Kasumi-1 (cell line): ENCODE data around the gene SZRD1.

Experiments used
- DNase-seq, 2 experiments: peaks; one replicate each; lab custom pipeline; 2025; lab: John Stamatoyannopoulos, UW

The SZRD1 gene

DNA sequence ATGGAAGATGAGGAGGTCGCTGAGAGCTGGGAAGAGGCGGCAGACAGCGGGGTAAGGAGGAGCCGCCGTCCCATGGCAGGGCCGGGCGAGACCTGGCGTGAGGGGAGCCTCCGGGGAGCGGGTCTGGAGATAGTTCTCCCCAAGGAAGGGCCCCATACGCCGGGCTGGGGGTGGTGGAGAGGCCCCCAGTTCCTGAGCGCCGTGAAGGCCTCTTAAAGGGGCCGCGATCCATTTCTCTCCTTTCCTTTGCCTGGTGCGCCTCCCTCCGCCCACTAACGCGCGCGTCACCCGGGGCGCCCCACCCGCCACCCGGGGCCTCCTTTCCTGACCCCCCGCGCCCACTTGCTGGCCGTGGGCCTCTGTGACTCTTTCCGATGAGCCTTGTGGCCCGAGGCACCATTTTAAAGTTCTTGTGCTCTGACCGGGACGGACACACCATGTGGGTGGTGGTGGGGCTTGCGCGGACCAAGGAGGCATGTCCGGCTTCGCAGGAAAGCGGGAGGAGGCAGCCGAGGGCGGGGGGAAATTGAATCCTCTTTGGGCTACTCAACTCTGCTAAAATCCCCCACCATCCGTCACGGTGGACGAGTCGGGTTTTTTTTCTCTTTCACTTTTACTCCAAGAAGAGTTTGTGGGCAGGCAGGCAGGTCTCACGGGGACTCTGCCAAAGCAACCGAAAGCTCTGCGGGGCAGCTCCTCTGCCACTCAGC, 371 bp downstream of the SZRD1 start:
- DNase-seq: peak; percentile 81 to 84

DNA sequence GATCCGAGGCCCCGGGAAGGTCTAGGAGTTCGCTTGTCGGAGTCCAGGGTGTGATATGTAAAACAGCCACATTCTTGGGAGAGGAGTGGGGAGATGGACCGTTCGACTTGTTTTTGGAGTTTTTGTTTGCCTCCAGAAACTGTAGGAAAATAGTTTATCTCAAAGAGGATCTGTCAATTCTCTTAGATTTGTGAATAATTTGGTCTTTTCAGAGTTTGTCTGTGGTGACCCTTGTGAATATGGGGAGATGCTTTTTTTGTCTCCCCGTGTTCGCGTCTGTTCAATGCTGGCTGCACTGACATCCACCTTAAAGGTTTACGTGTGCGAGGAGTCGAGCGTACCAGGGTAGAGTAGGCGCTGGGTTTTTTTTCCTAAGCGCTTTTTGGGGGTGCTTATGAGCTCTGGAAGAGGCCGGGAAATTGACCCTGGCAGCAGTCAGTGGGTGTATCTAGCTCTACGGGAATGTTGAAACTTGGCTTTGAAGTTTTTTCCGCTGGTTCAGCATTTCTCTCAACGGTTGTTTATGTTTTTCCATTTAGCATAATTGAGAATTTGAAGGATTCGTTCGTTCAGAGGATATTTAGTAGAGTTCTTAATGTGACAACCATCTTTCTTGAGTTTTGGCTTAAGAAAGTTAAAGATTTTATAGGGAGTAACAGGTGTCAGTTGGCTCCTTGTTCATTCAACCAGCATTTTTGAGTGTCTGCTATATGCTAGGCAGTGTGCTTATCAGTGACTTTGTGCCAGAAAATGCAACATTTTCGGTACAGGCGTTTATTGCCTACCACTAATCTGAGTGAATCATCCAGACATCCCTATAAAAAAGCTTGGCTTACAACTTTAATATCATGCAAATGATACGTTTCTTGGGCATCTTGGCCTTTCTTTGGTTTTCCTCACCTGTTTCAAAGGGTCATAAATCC, 1.2 kb downstream of the SZRD1 start:
- peak; percentile 23 to 40 for DNase-seq

DNA sequence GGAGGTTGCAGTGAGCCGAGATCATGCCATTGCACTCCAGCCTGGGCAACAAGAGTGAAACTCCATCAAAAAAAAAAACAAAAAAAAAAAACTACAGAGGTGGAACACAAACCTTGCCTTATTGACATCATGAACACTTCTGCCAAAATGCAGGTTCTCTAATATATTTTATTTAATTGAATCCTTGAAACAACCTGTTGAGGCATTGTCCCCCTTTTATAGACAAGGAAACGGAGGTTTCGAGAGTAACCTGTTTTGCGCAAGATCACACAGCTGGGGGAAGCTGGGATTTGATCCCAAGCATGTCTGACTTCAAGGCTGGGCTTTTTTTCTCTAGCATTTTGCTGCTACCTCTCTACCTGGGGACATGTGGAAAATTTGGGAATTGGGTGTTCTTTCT, 2.8 kb downstream of the SZRD1 start:
- no peak for DNase-seq

DNA sequence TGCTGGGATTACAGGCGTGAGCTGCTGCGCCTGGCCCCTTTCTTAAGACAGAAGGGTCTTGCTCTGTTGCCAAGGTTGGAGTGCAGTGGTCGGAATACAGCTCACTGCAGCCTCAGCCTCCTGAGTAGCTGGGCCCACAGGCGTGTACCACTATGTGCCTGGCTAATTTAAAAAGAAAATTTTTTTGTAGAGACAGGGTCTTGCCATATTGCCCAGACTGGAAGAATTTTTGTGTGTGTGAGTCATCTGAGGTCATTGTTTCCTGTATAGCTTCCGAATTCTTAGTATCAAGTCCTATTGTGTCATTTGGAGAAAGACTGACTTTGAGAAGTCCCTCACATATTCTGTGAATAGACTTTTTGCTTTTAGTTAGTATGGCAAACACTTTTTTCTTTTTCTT, 4.7 kb downstream of the SZRD1 start:
- peak; percentile 57 to 82 for DNase-seq

DNA sequence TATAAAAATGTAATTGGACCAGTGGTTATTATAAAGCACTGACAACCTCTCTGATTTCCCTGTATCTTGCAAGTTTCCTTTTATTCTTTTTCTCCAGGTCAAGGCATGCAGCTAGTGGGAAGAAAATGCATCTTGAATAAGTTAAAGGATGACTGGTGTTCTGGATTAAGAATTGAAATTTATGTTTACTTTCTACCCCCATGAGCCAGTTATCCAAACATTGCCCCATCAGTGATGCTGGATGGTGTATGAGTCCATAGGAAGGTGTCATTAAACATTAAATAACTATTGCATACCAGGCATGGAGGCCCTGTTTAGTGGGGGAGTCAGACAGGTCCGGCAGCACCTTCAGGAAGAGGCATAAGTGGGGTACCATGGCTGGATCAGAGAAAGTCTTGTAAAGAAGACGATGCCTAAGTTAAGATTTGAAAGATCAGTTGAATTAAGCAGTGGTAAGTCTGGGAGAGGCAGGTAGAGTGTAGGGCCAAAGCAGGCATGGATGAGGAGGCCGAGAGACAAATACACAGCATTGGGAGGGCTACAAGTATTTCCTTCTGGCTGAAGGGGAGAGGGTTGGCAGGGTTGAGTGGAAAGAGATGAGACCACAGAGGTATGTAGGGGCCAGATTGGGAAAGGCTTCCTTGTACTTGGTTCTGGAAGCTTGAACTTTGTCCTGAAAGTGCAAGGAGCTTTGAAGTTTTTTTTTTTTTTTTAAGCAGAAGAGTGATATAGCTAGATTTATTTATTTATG, 5.7 kb downstream of the SZRD1 start:
- no peak for DNase-seq

DNA sequence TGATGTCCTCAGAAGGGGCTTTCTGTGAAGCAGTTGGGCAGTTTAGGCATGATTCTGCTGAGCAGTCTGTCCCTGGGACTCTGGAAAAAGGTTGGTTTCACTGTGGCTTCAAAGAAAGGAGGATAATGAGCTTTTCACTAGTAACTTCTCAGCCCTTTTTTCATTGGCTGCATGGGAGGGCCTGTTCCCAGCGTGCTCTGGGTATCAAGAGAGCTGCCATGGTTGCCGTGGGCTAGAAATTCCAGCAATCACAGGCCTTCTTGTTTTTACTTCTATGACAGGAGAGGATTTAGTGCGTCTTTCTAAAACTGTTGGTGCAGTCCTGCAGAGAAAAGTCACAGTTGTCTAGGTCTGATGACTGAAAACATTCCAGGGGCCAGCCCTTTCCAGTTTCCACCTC, 7.2 kb downstream of the SZRD1 start:
- no peak for DNase-seq

DNA sequence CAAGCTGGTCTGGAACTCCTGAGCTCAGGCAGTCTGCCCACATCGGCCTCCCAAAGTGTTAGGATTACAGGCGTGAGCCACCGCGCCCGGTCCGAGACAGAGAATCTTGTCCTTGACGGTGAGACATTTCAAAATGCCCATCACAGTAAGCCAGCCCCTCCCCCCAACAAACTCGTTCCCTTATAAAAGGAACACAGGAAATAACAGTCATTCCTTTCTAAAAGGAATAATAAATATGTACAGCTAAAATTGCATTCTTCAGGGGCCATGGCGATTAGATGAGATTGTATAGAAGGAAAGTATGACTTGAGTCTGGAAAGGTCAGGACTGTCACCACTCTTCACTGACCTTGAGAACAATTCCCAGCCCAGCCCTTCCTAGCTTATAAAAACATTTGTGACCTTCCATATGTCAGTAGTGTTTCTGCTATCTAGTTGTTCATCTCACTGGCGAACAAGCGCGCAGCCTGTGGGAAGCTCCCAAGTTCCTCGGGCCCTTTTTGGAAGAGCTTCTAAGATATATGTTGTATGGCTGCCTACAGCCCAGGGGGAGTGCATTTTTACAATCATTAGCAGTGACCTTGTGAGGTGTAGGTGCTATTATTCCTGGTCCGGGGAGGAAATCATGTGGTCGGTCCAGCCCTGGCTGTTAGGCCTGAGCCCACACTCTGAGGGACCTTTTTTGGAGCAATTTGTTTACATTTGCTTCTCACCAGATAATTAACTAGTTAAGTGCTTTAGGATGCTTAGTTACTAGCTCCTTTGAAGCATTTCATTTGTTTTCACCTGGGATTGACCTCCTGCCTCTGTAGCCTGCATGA, 8.7 kb downstream of the SZRD1 start:
- DNase-seq: no peak

DNA sequence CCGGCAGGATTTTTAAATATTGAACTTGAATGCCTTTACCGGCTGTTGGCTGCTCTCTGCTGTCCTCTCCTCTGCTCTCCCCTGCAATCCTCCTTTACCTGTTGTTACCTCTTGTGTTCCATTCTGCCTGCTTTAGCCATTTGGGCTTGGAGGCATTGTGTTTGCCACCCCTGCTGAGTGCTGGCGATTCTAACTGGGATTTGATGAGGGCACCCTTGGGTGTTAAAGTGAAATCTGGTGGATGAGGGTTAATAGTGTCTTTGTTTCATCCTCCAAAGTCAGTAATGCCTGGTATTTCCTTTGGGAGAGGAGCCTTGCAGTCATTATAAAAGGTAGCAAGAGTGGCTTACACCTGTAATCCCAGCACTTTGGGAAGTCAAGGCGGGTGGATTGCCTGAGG, 9.9 kb downstream of the SZRD1 start:
- DNase-seq: no peak

DNA sequence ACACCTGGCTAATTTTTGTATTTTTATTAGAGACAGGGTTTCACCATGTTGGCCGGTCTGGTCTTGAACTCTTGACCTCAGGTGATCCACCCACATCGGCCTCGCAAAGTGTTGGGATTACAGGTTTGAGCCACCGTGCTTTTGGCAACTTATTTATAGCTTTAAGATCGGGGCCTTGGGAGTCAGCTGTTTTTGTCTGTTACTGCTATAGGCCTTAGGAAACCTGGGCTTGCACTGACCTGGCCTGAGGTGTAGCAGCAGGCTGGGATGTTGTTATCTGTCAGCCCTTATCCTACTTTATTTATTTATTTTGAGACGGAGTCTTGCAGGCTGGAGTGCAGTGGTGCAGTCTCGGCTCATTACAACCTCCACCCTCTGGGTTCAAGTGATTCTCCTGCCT, 11.4 kb downstream of the SZRD1 start:
- DNase-seq: no peak

DNA sequence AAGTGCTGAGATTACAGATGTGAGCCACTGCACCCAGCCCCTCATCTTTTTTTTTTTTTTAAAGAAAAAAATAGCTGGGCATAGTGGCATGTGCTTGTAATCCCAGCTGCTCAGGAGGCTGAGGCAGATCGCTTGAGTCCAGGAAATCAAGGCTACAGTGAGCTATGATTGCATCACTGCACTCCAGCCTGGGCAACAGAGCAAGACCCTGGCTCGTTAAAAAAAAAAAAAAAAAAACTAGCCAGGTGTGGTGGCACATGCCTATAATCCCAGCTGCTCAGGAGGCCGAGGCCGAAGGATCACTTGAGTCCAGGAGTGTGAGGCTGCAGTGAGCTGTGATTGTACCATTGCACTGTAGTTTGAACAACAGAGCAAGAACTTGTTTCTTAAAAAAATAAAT, 13.8 kb downstream of the SZRD1 start:
- DNase-seq: no peak

DNA sequence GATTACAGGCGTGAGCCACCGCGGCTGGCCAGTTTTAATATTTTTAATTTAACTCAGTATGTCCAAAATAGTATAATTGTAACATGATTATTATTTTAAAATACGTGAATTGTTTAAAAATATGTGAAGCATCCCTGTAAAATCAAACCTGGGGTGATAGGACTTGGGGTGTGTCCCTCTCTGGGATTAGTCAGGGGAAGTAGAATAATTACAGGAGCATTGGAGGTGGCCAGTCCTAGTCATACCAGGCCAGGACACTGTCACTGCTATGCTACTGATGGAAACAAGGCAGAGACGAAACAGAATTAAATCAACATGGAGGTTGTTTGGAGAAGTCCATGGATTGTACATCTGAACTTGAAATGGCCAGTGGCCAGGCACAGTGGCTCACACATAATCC, 16.8 kb downstream of the SZRD1 start:
- DNase-seq: no peak

DNA sequence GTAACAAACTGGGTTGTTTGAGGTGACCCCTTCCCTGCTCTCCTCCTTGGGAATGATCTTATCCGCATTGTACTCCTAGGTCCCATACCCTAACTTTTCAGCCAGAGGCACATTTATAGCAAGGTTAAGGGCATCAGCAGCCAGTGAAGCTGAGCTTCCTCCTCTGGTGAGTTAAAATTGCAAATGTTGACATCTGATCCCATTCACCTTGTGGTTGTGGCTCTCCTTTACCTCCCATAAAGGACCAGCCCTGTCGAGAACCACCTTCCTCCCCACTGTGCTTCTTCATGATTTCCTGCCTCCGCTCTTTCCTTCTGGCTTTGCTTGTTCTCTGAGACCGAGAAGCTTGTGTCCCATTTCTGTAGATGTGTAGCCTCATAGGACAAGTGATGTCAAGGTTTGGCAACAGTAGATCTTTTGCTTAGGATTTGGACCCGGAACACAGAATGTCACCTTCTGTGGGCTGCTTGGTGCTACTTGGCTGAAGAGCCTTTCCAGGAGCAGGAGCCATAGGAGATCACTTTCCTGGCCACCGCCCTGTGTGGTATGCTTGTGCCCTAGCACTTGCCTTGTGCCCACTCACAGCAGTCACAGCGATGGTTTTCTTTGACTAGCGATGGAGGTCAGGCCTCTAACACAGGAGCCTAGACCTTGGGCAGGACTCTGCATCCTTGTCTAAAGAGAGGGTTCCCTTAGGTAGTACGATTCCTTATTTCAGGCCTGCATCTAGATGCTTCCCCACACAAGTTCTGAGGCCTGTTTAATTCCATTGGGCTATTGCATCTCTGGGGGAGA, 18.8 kb downstream of the SZRD1 start:
- DNase-seq: no peak

DNA sequence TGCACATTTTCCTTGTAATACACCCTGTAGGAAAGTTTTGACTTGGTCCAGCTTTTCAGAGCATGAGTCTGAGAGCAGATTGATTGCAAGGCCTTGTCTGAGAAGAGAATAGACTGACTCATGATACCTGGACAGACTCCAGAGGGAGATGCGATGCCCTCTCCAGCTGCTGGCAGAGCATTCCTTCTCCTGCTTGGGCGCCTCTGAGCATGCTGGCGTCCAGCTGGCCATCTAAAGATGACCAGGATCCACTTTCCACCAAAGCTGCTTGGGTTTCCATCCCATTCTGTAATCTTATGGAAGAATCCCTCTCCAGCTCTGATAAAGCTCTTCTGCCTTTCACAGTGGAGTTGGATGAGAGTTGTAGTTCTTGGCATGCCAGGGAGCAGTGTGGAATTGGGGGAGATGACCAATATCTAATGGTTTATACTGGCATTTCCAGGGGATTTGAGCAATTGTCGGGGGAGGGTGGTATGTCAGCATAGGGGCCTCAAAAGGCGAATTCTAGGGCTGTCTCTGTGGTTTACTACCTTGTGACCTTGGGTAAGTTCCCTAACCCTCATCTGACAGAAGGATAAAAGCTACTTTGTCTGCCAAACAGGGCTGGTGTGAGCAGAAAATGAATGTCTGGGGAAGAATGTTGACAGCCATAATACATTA, 19.5 kb downstream of the SZRD1 start:
- no peak for DNase-seq

DNA sequence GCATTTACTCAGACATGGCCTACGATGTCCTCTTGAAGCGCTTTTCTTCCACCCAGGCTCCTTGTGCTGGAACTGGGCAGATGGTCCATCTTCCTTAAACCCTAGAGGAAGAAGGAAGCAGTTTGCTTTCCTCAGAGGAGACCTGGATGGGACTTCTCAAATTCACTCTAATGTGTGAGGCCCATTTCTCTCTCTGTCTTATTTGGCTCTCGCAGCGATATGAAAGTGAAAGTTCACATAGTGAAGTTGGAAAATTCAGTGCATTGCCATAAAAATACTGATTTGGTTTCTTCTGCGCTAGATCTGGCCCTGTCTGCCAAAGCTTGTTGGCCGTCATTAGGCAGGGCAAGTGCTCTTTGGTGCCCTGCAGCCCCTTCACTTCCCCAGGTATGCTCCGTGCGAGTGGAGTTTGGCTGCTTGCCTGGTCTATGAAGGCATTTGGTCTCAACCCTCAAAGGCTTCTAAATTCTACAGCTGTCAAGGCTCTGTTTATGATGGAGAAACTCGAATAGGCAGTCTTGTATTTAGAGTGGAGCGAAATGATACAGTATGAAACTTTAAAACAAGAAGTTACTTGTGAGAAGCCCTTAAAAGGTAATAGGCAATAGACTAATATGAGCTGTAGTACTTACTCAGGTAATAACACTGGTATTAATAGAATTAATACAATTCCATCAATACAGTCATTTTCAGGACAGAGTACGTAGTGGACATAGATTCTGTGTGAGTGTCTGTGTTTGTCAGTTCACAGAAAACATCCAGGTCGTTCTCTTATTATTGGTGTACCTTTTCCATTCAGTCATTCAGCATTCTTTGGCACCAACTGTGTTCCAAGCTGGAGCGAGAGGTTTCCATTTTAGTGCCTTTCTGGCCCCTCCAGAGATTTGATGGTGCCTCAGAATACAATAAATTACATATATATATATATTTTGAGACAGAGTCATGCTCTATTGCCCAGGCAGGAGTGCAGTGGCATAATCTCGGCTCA, 20.5 kb downstream of the SZRD1 start:
- no peak for DNase-seq

DNA sequence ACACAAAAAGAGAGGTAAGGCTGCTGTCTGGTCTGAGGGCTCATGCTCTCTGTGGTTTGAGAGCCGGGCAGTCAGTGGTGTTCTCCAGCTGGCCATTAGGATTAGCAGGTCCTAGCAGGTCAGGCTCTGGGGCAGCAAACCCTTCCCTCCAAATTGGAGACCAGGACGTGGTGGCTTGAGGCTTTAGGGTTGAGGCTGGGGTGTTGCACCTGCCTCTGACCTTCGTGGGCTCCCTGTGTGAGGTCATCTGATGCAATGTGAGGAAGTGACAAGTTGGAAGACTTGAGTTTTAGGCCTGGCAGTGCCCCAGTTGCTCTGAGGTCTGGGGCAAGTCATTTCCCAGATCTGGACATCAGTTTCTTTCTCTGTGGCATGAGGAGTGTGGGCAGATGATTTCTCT, 24.4 kb downstream of the SZRD1 start:
- no peak for DNase-seq

DNA sequence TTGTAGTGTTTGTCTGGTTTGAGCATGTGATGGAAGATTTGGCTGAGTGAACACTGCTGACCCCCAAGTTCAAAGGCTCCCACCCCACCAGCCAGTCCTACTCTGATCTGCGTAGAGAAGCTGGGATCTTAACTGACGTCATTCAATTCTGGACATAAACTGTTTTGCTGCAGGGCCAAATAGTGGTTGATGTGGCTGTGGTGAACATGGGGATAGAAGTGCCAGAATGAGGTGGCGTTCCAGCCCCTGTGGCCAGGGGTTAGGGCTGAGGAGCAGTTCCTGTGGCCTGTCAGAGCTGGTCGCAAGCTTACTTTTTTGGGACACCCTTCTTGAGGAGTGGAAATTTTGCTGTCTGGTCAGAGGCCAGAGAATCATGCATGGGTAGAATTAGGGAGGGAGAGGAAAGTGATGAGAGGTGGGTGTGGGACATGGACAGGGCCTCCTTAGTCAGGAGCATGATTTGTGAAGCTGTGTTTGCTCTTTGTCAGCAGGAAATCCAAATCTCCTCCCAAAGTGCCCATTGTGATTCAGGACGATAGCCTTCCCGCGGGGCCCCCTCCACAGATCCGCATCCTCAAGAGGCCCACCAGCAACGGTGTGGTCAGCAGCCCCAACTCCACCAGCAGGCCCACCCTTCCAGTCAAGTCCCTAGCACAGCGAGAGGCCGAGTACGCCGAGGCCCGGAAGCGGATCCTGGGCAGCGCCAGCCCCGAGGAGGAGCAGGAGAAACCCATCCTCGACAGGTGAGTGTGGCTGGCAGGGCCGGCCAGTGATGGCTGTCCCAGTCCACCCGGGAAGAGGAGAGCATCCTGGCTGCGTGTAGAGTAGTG, 25.9 kb downstream of the SZRD1 start:
- no peak for DNase-seq

DNA sequence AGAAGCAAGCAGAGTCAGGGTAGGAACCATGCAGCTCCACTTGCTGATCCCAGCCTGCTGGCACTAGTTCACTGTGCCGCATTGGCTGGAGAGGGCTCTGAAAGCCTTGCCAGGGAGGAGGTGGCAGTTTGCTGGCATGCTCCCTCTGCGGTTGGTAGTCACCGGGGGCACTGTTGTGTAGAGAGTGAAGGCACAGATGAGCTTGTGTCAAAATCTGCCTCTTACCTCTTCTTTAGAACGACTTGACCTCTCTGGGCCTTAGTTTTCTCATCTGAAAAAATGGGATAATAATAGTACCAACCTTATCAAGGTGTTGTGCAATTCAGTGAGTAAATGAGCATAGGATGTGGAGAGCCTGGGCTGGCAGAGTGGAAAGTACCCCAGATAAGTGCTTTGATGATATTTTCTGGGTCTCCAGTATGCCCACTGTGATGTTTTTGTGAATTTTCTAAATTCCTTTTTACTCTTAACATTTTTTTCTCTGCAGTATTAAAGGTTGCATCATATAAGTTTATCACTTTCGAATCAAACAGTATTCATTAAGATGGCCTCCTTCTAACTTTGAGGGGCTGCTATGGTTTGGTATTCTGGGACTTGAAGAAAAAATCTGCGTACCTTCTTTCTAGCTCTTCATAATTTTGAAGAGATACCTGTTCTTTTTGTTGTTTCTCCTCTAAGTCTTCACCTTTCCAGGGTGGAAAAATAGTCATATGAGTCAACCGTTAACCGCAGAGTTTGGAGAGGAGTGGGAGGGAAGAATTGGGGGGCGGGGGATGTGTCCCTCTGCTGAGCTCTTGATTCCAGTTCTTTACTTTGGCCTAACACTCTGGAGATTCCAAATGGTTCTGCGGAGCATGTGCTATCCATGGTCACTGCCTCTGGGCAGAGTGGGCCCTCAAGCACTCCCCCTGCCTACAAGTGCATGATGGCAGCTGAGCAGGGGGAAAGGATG, 26.8 kb downstream of the SZRD1 start:
- DNase-seq: no peak
